Kidney (tissue), 14 donors: Measurements from ENCODE around the gene THADA. TPM values are rescaled to one million over a fixed set of nuclear protein-coding genes. Genes with fewer than 3 reads are reported as not detected.

Source experiments
- DNase-seq, 5 donors: peaks; one replicate each; pipeline ENCODE4 v3.0.0-alpha.2; 2013 to 2020
- FAIRE-seq: peaks from 2 replicates; lab custom pipeline; 2012; peaks lifted over from hg19 to GRCh38; lab: Jason Lieb, UNC
- H3K27ac ChIP-seq, 2 donors: one replicate each; pipeline ENCODE4 v1.7.0; 2013; ENCODE audit warnings: low read depth in 2 of 2, low read length in 2 of 2, inconsistent platforms in 1 of 2
- H3K27me3 ChIP-seq: one replicate; pipeline ENCODE4 v1.7.1; 2013; ENCODE audit warnings: low read length, inconsistent platforms; ENCODE audit not compliant: control insufficient read depth, insufficient read depth
- H3K36me3 ChIP-seq, 3 donors: one replicate each; pipeline versions ENCODE4 v1.7.0 to v1.7.1; 2013; ENCODE audit warnings: low read length in 3 of 3, control low read depth in 1 of 3, inconsistent platforms in 1 of 3; ENCODE audit not compliant: insufficient read depth in 3 of 3, control insufficient read depth in 2 of 3
- H3K4me1 ChIP-seq, 3 donors: one replicate each; pipeline versions ENCODE4 v1.7.0 to v1.7.1; 2013; ENCODE audit warnings: low read length in 3 of 3, inconsistent platforms in 1 of 3, low read depth in 1 of 3; ENCODE audit not compliant: control insufficient read depth in 2 of 3, insufficient read depth in 2 of 3
- H3K4me3 ChIP-seq, 3 donors: one replicate each; pipeline versions ENCODE4 v1.7.0 to v1.8.1; 2013; ENCODE audit warnings: low read length in 3 of 3, control low read depth in 1 of 3, inconsistent platforms in 1 of 3
- H3K9ac ChIP-seq, 3 donors: one replicate each; pipeline versions ENCODE4 v1.7.0 to v1.7.1; 2013; ENCODE audit warnings: low read length in 3 of 3, control low read depth in 1 of 3, inconsistent platforms in 1 of 3
- H3K9me3 ChIP-seq, 3 donors: one replicate each; pipeline versions ENCODE4 v1.7.0 to v1.7.1; 2013; ENCODE audit warnings: low read length in 3 of 3, control low read depth in 1 of 3, inconsistent platforms in 1 of 3; ENCODE audit not compliant: control insufficient read depth in 2 of 3, insufficient read depth in 1 of 3
- intact Hi-C: fragments of 100-400 bp; cut with DNase I; formaldehyde crosslinking; loops from one replicate; pipeline ENCODE4 v1.11.1; 2022
- polyA plus RNA-seq: library from polyadenylated mRNA; stranded (reverse); fragments of 350-450 nt; fragmentation: Illumina TruSeq; extraction: RNeasy Lipid Tissue Mini Kit (QIAGEN cat#74804); gene quantifications from one replicate; pipeline ENCODE4 v1.2.3, GENCODE V29; 2014; ENCODE audit warnings: low read depth, low replicate concordance; ENCODE audit not compliant: insufficient read depth
- total RNA-seq: library from RNA; stranded (reverse); fragmentation: NEBNext Ultra II Directional; extraction: Animal tissue kit (Norgen Biotek cat#: 25700); gene quantifications from one replicate; pipeline ENCODE4 v1.2.1, GENCODE V29; 2021
- TF ChIP-seq, protein P1 (sequence below): IDR thresholded peaks from 3 replicates; pipeline ENCODE4 v1.5.1; 2012; ENCODE audit warnings: mild to moderate bottlenecking, moderate library complexity, borderline replicate concordance; ENCODE audit not compliant: insufficient read depth; ENCODE audit errors: extremely low read depth
- donor health status: control.
- donor health status: control.
- donor health status: control.
- donor health status: control.
- donor health status: control.
- donor health status: DM: yes; HTN: yes; CAD: no.
- donor health status: Normal renal cell carcinoma (clear cell type).

The THADA gene
- total and polyA plus RNA-seq, 2 donors from 2014 or later, result 21.4 to 45.1 TPM

GRCh38 chr2:43258547-43259156 lies 337.2 kb downstream of the THADA start:
- DNase-seq (no peak), FAIRE-seq (no peak)
- H3K4me3 ChIP-seq, result no peak overlapping the region
- H3K9ac ChIP-seq, result no peak overlapping the region
- no peaks in the 10 kb centered on the region for H3K36me3 ChIP-seq
- H3K4me1 ChIP-seq, result peaks cover 0 to 5% (median 2%) of the 10 kb centered on the region in 3 donors
- H3K27me3 ChIP-seq, result no peaks in the 10 kb centered on the region
- H3K9me3 ChIP-seq, result no peaks in the 10 kb centered on the region
- H3K27ac ChIP-seq, result no peak overlapping the region
- TF ChIP-seq, protein P1, sequence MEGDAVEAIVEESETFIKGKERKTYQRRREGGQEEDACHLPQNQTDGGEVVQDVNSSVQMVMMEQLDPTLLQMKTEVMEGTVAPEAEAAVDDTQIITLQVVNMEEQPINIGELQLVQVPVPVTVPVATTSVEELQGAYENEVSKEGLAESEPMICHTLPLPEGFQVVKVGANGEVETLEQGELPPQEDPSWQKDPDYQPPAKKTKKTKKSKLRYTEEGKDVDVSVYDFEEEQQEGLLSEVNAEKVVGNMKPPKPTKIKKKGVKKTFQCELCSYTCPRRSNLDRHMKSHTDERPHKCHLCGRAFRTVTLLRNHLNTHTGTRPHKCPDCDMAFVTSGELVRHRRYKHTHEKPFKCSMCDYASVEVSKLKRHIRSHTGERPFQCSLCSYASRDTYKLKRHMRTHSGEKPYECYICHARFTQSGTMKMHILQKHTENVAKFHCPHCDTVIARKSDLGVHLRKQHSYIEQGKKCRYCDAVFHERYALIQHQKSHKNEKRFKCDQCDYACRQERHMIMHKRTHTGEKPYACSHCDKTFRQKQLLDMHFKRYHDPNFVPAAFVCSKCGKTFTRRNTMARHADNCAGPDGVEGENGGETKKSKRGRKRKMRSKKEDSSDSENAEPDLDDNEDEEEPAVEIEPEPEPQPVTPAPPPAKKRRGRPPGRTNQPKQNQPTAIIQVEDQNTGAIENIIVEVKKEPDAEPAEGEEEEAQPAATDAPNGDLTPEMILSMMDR, result no peak
- intact Hi-C loops, result no loop called here

DNA sequence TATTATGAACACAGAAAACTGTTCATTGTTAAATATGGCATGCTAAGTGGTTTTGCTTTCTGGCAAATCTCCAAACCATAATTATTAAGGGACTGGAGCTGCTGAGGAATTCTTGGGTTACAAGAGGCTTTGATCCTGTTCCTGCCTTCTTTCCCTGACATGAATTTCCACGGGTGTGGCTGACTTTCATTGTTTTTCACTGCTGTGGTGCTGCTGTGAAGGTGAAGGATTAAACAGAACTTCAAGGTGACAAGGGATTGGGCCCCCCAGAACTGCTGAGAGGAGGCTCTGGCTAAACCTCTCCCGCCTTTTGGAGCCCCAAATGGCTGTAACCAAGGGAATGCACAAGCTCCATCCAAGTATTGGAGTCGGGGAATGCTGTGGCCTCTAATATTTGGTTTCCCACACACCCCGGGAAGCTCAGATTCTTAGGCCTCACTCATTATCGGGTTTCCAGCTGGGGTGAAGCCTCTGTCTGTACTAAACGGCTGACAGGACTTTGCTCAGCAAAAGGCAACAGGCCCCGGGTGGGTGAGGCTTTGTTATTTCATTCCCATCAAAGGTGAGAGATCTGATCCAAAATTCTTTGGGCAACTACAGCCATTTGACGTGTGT lies 340.4 kb downstream of the THADA start:
- Histone ChIP-seq H3K4me3 (no peak overlapping the region), H3K4me1 (peaks cover 4 to 5% (median 5%) of the 10 kb centered on the region in 3 donors), H3K36me3 (no peaks in the 10 kb centered on the region), H3K9ac (peak overlapping the region in 1 of 3 donors; percentile 4), H3K9me3 (no peaks in the 10 kb centered on the region), H3K27me3 (no peaks in the 10 kb centered on the region), H3K27ac (no peak overlapping the region)
- peak in 2 of 5 donors; percentile 58 to 62 for DNase-seq
- intact Hi-C loops, result no loop called here
- TF ChIP-seq, protein P1, result no peak
- no peak for FAIRE-seq

GRCh38 chr2:43254331-43254730 lies 341.5 kb downstream of the THADA start:
- DNase-seq, result no peak
- H3K36me3 ChIP-seq, result no peaks in the 10 kb centered on the region
- H3K4me3 ChIP-seq, result no peak overlapping the region
- no peaks in the 10 kb centered on the region for H3K27me3 ChIP-seq
- TF ChIP-seq, protein P1, result no peak
- H3K9me3 ChIP-seq, result no peaks in the 10 kb centered on the region
- H3K27ac ChIP-seq, result no peak overlapping the region
- intact Hi-C loops, result no loop called here
- H3K4me1 ChIP-seq, result peaks cover 4 to 5% (median 5%) of the 10 kb centered on the region in 3 donors
- no peak for FAIRE-seq
- no peak overlapping the region for H3K9ac ChIP-seq
